ENCODE data around the gene SYT7. TPM values are rescaled to one million over a fixed set of nuclear protein-coding genes. Genes with fewer than 3 reads are reported as not detected.
"Not testable (repeated sequence)": the region's sequence is repeated elsewhere in the genome, so short reads cannot be mapped to it uniquely, and the experiment has no call there.

The SYT7 gene
- total RNA-seq, 3 donors from 2014 or later (not counting 1 experiment from before 2014, with no cell fraction given) = 0.07 TPM; not detected in 2

- intact Hi-C loops (cut with micrococcal nuclease) = no loop called here
- Histone ChIP-seq H3K4me3 (ENCODE audit: low read length) (no peak overlapping the region), H3K27ac (ENCODE audit: low read length) (no peak overlapping the region), H3K27me3 (ENCODE audit: control insufficient read depth, insufficient read depth, low read length) (no peaks in the 10 kb centered on the region), H3K9me3 (ENCODE audit: control insufficient read depth, insufficient read depth, low read length) (no peaks in the 10 kb centered on the region), H3K4me1 (ENCODE audit: control insufficient read depth, insufficient read depth, low read length) (no peaks in the 10 kb centered on the region), H3K36me3 (ENCODE audit: control insufficient read depth, insufficient read depth, low read length) (peaks cover 18% of the 10 kb centered on the region)
- H3K4me3 Mint-ChIP-seq = no peak overlapping the region
- H3K9me3 Mint-ChIP-seq = no peaks in the 10 kb centered on the region
- H3K4me1 Mint-ChIP-seq = no peaks in the 10 kb centered on the region
- TF ChIP-seq, protein P1, sequence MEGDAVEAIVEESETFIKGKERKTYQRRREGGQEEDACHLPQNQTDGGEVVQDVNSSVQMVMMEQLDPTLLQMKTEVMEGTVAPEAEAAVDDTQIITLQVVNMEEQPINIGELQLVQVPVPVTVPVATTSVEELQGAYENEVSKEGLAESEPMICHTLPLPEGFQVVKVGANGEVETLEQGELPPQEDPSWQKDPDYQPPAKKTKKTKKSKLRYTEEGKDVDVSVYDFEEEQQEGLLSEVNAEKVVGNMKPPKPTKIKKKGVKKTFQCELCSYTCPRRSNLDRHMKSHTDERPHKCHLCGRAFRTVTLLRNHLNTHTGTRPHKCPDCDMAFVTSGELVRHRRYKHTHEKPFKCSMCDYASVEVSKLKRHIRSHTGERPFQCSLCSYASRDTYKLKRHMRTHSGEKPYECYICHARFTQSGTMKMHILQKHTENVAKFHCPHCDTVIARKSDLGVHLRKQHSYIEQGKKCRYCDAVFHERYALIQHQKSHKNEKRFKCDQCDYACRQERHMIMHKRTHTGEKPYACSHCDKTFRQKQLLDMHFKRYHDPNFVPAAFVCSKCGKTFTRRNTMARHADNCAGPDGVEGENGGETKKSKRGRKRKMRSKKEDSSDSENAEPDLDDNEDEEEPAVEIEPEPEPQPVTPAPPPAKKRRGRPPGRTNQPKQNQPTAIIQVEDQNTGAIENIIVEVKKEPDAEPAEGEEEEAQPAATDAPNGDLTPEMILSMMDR (IDR thresholded peaks at IDR 0.05) = no peak
- DNase-seq = no peak
- 91% methylated on average over 4 of the region's 5 CpGs for WGBS (ENCODE audit: insufficient coverage)
- H3K36me3 Mint-ChIP-seq = no peaks in the 10 kb centered on the region
- H3K27ac Mint-ChIP-seq = no peak overlapping the region
- no peak for ATAC-seq
- H3K27me3 Mint-ChIP-seq (ENCODE audit: low read depth in 2 of 2) = no peaks in the 10 kb centered on the region
Observed at GRCh38 chr11:61472282-61472681, 108.6 kb downstream of the SYT7 start.

GRCh38 chr11:61468002-61468401 is 112.9 kb downstream of the SYT7 start:
- H3K27ac ChIP-seq (ENCODE audit: low read length) = no peak overlapping the region
- 94% methylated on average over 7 of the region's 7 CpGs for WGBS (ENCODE audit: insufficient coverage)
- no peaks in the 10 kb centered on the region for H3K9me3 Mint-ChIP-seq
- intact Hi-C loops (cut with micrococcal nuclease) = no loop called here
- no peaks in the 10 kb centered on the region for H3K27me3 Mint-ChIP-seq (ENCODE audit: low read depth in 2 of 2)
- peaks cover 17% of the 10 kb centered on the region for H3K36me3 ChIP-seq (ENCODE audit: control insufficient read depth, insufficient read depth, low read length)
- TF ChIP-seq, protein P1 (IDR thresholded peaks at IDR 0.05) = no peak
- no peak overlapping the region for H3K4me3 Mint-ChIP-seq
- ATAC-seq = no peak
- peak overlapping the region in 1 of 2 donors; percentile 31 for H3K27ac Mint-ChIP-seq
- H3K4me1 Mint-ChIP-seq = no peaks in the 10 kb centered on the region
- no peaks in the 10 kb centered on the region for H3K27me3 ChIP-seq (ENCODE audit: control insufficient read depth, insufficient read depth, low read length)
- H3K4me1 ChIP-seq (ENCODE audit: control insufficient read depth, insufficient read depth, low read length) = no peaks in the 10 kb centered on the region
- no peak for DNase-seq
- H3K36me3 Mint-ChIP-seq = no peaks in the 10 kb centered on the region
- no peak overlapping the region for H3K4me3 ChIP-seq (ENCODE audit: low read length)
- H3K9me3 ChIP-seq (ENCODE audit: control insufficient read depth, insufficient read depth, low read length) = no peaks in the 10 kb centered on the region

- H3K9me3 ChIP-seq (ENCODE audit: control insufficient read depth, insufficient read depth, low read length); H3K27ac ChIP-seq (ENCODE audit: low read length); H3K4me3 ChIP-seq (ENCODE audit: low read length); H3K36me3 Mint-ChIP-seq; H3K27me3 Mint-ChIP-seq (ENCODE audit: low read depth in 2 of 2); H3K27me3 ChIP-seq (ENCODE audit: control insufficient read depth, insufficient read depth, low read length); ATAC-seq; DNase-seq; H3K4me1 ChIP-seq (ENCODE audit: control insufficient read depth, insufficient read depth, low read length); H3K9me3 Mint-ChIP-seq; H3K27ac Mint-ChIP-seq; H3K4me1 Mint-ChIP-seq; H3K4me3 Mint-ChIP-seq; intact Hi-C loops (cut with micrococcal nuclease): not testable (repeated sequence)
- 89% methylated on average over 5 of the region's 6 CpGs for WGBS (ENCODE audit: insufficient coverage)
- peaks cover 14% of the 10 kb centered on the region for H3K36me3 ChIP-seq (ENCODE audit: control insufficient read depth, insufficient read depth, low read length)
Observed at GRCh38 chr11:61467602-61468001, 113.3 kb downstream of the SYT7 start.

Other genes starting within 250 kb of the SYT7 start
- gene DDB1, start 248.0 kb downstream of the SYT7 start, total RNA-seq = 100 to 1,000 TPM; 170 to 233 (median 229) TPM
- gene TKFC, start 247.8 kb downstream of the SYT7 start, total RNA-seq = 10 to 100 TPM; 32.9 to 54.8 (median 38.6) TPM
- gene CYB561A3, start 219.2 kb downstream of the SYT7 start, total RNA-seq = 10 to 100 TPM; 24.6 to 33.5 (median 30.2) TPM
- gene TMEM138, start 218.7 kb downstream of the SYT7 start, total RNA-seq = 10 to 100 TPM; 63.8 to 75.9 (median 66.5) TPM
- gene TMEM216, start 188.5 kb downstream of the SYT7 start, total RNA-seq = 10 to 100 TPM in 1 of 3 donors, 1 to 10 TPM in 2; 5.1 to 10.7 (median 9.2) TPM
- gene CPSF7, start 151.1 kb downstream of the SYT7 start, total RNA-seq = 100 to 1,000 TPM in 2 of 3 donors, 10 to 100 TPM in 1; 99.5 to 120 (median 104) TPM
- gene SDHAF2, start 151.0 kb downstream of the SYT7 start, total RNA-seq = 10 to 100 TPM; 40.2 to 50.4 (median 40.8) TPM
- not detected for gene LRRC10B, start 72.3 kb downstream of the SYT7 start, total RNA-seq
- under 1 TPM; 0.18 to 0.48 (median 0.38) TPM for gene DAGLA, start 99.3 kb upstream of the SYT7 start, total RNA-seq
- 10 to 100 TPM in 1 of 3 donors, 1 to 10 TPM in 2; 4.9 to 15.3 (median 7.3) TPM for gene MYRF, start 171.6 kb upstream of the SYT7 start, total RNA-seq
- 10 to 100 TPM; 64.4 to 69.3 (median 66.1) TPM for gene TMEM258, start 211.5 kb upstream of the SYT7 start, total RNA-seq
- 10 to 100 TPM; 14.2 to 17.8 (median 17.5) TPM for gene FEN1, start 211.8 kb upstream of the SYT7 start, total RNA-seq
- 10 to 100 TPM in 2 of 3 donors, 1 to 10 TPM in 1; 9.3 to 17.2 (median 10.2) TPM for gene FADS1, start 235.9 kb upstream of the SYT7 start, total RNA-seq
- gene FADS2, start 247.2 kb upstream of the SYT7 start, total RNA-seq = 10 to 100 TPM; 30.4 to 52.7 (median 34.4) TPM

Data from natural killer cell (primary cell).